AG04449 (cell line): ENCODE measurements around the gene GOLGA8B.

ENCODE experiments used
- CTCF ChIA-PET: fragments of 350-600 bp; formaldehyde crosslinking; extraction: SDS; loops from one replicate; lab custom pipeline; 2021; ENCODE audit warnings: antibody characterized with exemption; lab: Yijun Ruan, JAX
- POLR2A ChIA-PET: fragments of 400-600, 350-600 bp; formaldehyde crosslinking; extraction: SDS; loops from one replicate; lab custom pipeline; 2020; ENCODE audit warnings: antibody characterized with exemption, inconsistent platforms; lab: Yijun Ruan, JAX
- DNase-seq: peaks from one replicate; pipeline ENCODE4 v3.0.0-alpha.2; 2010; ENCODE audit warnings: low read depth, low spot score
- H3K4me3 ChIP-seq: 2 replicates; pipeline ENCODE4 v1.5.1; 2011; ENCODE audit warnings: low read depth, mild to moderate bottlenecking, control low read depth, low read length
- TF ChIP-seq, protein P1 (sequence below): IDR thresholded peaks from one replicate; pipeline ENCODE4 v1.5.1; 2011; ENCODE audit warnings: mild to moderate bottlenecking, moderate library complexity, low read length, control low read depth, inconsistent platforms; ENCODE audit not compliant: insufficient read depth; ENCODE audit errors: missing control alignments

Gene GOLGA8B

DNA sequence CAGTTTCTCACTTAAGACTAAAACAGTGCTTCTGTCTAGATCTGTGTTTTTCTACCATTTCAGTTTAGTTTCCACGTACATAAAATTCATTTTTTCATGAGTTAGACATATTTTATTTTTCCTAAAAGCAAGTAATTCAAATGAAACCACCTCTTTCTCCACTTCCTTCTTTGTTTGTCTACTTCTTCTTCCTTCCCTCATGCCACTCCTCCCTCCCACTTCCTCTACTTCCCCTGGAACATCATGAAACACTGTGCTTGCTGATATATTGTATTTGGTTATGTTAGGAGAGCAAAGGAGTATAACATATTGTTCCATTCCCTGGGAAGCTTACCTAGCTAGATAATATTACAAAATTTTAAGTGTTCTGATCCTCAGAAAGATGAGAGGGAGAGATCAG lies 36.7 kb upstream of the GOLGA8B start:
- ChIA-PET CTCF (interaction anchor here (1.4 to 7.6 kb wide), 3 partner anchors 9 to 349 kb away, joined by 9 to 82 read pairs (median 10); partner anchors contain the start of gene AQR), POLR2A (no interaction called here)

DNA sequence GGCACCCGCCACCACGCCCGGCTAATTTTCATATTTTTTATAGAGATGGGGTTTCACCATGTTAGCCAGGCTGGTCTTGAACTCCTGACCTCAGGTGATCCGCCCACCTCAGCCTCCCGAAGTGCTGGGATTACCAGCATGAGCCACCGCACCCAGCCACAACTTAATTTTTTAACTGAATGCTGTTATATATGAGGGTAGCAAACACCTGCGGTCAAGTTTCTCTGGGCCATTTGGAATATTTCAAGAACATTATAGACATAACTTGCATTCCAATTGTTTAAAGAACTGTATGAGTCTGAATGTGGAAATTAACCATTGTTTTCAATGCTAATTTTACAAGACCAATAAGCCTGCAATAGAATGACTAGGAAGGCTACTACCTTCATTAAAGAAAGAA lies 35.7 kb upstream of the GOLGA8B start:
- CTCF ChIA-PET = interaction anchor here (1.0 to 7.6 kb wide), 4 partner anchors 9 to 318 kb away, joined by 3 to 82 read pairs (median 7); no protein-coding TSS in a partner anchor
- POLR2A ChIA-PET = no interaction called here
- TF ChIP-seq, protein P1, sequence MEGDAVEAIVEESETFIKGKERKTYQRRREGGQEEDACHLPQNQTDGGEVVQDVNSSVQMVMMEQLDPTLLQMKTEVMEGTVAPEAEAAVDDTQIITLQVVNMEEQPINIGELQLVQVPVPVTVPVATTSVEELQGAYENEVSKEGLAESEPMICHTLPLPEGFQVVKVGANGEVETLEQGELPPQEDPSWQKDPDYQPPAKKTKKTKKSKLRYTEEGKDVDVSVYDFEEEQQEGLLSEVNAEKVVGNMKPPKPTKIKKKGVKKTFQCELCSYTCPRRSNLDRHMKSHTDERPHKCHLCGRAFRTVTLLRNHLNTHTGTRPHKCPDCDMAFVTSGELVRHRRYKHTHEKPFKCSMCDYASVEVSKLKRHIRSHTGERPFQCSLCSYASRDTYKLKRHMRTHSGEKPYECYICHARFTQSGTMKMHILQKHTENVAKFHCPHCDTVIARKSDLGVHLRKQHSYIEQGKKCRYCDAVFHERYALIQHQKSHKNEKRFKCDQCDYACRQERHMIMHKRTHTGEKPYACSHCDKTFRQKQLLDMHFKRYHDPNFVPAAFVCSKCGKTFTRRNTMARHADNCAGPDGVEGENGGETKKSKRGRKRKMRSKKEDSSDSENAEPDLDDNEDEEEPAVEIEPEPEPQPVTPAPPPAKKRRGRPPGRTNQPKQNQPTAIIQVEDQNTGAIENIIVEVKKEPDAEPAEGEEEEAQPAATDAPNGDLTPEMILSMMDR = no peak
- no peak for DNase-seq
- H3K4me3 ChIP-seq = no peak overlapping the region

More for the DNA sequence above, 36.7 kb upstream of the GOLGA8B start:
- no peak overlapping the region for H3K4me3 ChIP-seq
- TF ChIP-seq, protein P1 = no peak
- DNase-seq = no peak

- no peak overlapping the region for H3K4me3 ChIP-seq
- CTCF ChIA-PET = interaction anchor here (1.0 to 7.6 kb wide), 5 partner anchors 90 to 351 kb away, joined by 3 to 82 read pairs (median 3); partner anchors contain the start of gene AQR
- DNase-seq = no peak
- POLR2A ChIA-PET = no interaction called here
- TF ChIP-seq, protein P1 = no peak
Measured at GRCh38 chr15:34618073-34618472, 34.6 kb upstream of the GOLGA8B start.

GRCh38 chr15:34616613-34617012 lies 33.2 kb upstream of the GOLGA8B start:
- no peak overlapping the region for H3K4me3 ChIP-seq
- no peak for DNase-seq
- ChIA-PET CTCF (interaction anchor here (0.7 to 7.6 kb wide), 7 partner anchors 11 to 353 kb away, joined by 3 to 82 read pairs (median 3); partner anchors contain the start of gene AQR), POLR2A (no interaction called here)
- TF ChIP-seq, protein P1 = peak; percentile 30

GRCh38 chr15:34613997-34614396 lies 30.5 kb upstream of the GOLGA8B start:
- TF ChIP-seq, protein P1 = no peak
- ChIA-PET POLR2A (no interaction called here), CTCF (interaction anchor here (1.1 kb wide), 1 partner anchor 306 kb away, joined by 3 read pairs; no protein-coding TSS in a partner anchor)
- no peak for DNase-seq
- H3K4me3 ChIP-seq = no peak overlapping the region

GRCh38 chr15:34613301-34613700 lies 29.9 kb upstream of the GOLGA8B start:
- CTCF ChIA-PET = no interaction called here
- TF ChIP-seq, protein P1 = no peak
- H3K4me3 ChIP-seq = no peak overlapping the region
- DNase-seq = no peak
- POLR2A ChIA-PET = no interaction called here
